Measurements from ENCODE around the gene POLRMT.

- TF ChIP-seq CTCF (IDR thresholded peaks at IDR 0.05), result no peak
- no peak for TF ChIP-seq POLR2A (IDR thresholded peaks at IDR 0.05)
Observed at GRCh38 chr19:657611-658010, 24.3 kb upstream of the POLRMT start.

Data from adrenal gland (tissue), 5 donors.